Mammary epithelial cell (primary cell): Measurements from ENCODE around the gene SHISA7.

ENCODE experiments used
- EZH2 ChIP-seq: IDR thresholded peaks from 2 replicates; pipeline ENCODE4 v1.6.1; 2012; ENCODE audit warnings: low read length, inconsistent platforms, borderline replicate concordance
- TF ChIP-seq, protein P1 (sequence below), 2 donors: IDR thresholded peaks in 1 of 2; conservative IDR thresholded peaks in 1 of 2; 2 replicates each; pipeline ENCODE4 v1.5.1; 2011 to 2012; ENCODE audit warnings: inconsistent platforms in 2 of 2, low read length in 2 of 2, mild to moderate bottlenecking in 2 of 2, control low read depth in 1 of 2, low read depth in 1 of 2; ENCODE audit not compliant: insufficient read depth in 1 of 2; ENCODE audit errors: extremely low read depth in 1 of 2

- TF ChIP-seq, protein P1, sequence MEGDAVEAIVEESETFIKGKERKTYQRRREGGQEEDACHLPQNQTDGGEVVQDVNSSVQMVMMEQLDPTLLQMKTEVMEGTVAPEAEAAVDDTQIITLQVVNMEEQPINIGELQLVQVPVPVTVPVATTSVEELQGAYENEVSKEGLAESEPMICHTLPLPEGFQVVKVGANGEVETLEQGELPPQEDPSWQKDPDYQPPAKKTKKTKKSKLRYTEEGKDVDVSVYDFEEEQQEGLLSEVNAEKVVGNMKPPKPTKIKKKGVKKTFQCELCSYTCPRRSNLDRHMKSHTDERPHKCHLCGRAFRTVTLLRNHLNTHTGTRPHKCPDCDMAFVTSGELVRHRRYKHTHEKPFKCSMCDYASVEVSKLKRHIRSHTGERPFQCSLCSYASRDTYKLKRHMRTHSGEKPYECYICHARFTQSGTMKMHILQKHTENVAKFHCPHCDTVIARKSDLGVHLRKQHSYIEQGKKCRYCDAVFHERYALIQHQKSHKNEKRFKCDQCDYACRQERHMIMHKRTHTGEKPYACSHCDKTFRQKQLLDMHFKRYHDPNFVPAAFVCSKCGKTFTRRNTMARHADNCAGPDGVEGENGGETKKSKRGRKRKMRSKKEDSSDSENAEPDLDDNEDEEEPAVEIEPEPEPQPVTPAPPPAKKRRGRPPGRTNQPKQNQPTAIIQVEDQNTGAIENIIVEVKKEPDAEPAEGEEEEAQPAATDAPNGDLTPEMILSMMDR (conservative IDR thresholded peaks at IDR 0.05 in 1 of 2, IDR thresholded peaks at IDR 0.05 in 1 of 2; ENCODE audit: extremely low read depth in 1 of 2, insufficient read depth in 1 of 2, low read depth in 1 of 2, low read length in 2 of 2) = no peak
- no peak for TF ChIP-seq EZH2
Measured at GRCh38 chr19:55436847-55437246, 6.3 kb downstream of the SHISA7 start.
